A549 (cell line): ENCODE measurements around the gene GJD3. TPM values are rescaled to one million over a fixed set of nuclear protein-coding genes. Genes with fewer than 3 reads are reported as not detected.
A peak's percentile ranks its signal among the peaks of the same experiment; 100 is the strongest.

Experiments used
- ATAC-seq, 2 experiments: fragments of 200-7000 bp in 1 of 2; fragments of >200 bp in 1 of 2; cut with Nextera tagmentation in 1 of 2; cut with Tn5 transposase in 1 of 2; 3 replicates each; pipeline versions ENCODE4 v1.8.0 to v1.9.1; 2018 to 2020; ENCODE audit warnings: mild to moderate bottlenecking in 1 of 2, moderate library complexity in 1 of 2
- CTCF ChIA-PET: fragments of 300-600 bp; sonication (Branson Sonifier 250); formaldehyde crosslinking; extraction: SDS; loops from one replicate; lab custom pipeline; 2021; ENCODE audit warnings: antibody characterized with exemption, inconsistent platforms; lab: Yijun Ruan, JAX
- POLR2A ChIA-PET: fragments of 350-600 bp; formaldehyde crosslinking; extraction: SDS; loops from one replicate; lab custom pipeline; 2021; ENCODE audit warnings: antibody characterized with exemption, inconsistent platforms; lab: Yijun Ruan, JAX
- DNase-seq, 2 experiments: peaks; one replicate each; pipeline versions ENCODE4 v3.0.0 to v3.0.0-alpha.2; 2011 to 2016; ENCODE audit warnings: low read depth in 1 of 2, low spot score in 1 of 2
- FAIRE-seq: peaks from 2 replicates; lab custom pipeline; 2011; peaks lifted over from hg19 to GRCh38; lab: Jason Lieb, UNC
- H3K27ac ChIP-seq, 2 experiments: fragments of >200 bp; sonication (Bioruptor Twin); formaldehyde crosslinking; 3 replicates each; pipeline ENCODE4 v1.5.1; 2016 to 2017
- H3K4me1 ChIP-seq: fragments of >200 bp; sonication (Bioruptor Twin); formaldehyde crosslinking; 3 replicates; pipeline ENCODE4 v1.6.1; 2016
- H3K4me2 ChIP-seq: fragments of >200 bp; sonication (Bioruptor Twin); formaldehyde crosslinking; 3 replicates; pipeline ENCODE4 v1.6.1; 2016
- H3K4me3 ChIP-seq: fragments of >200 bp; sonication (Bioruptor Twin); formaldehyde crosslinking; 3 replicates; pipeline ENCODE4 v1.5.1; 2016
- H3K9me3 ChIP-seq: fragments of >200 bp; sonication (Bioruptor Twin); formaldehyde crosslinking; 3 replicates; pipeline ENCODE4 v1.6.1; 2016
- BCL3 ChIP-seq: fragments of >200 bp; sonication (Bioruptor Twin); formaldehyde crosslinking; IDR thresholded peaks from 3 replicates; pipeline ENCODE4 v1.6.1; 2016
- CBX8 ChIP-seq: fragments of 200-600 bp; sonication (generic); IDR thresholded peaks from 2 replicates; pipeline ENCODE4 v1.6.1; 2016
- CEBPB ChIP-seq, 2 experiments: fragments of >200 bp in 1 of 2; sonication (Bioruptor Twin) in 1 of 2; formaldehyde crosslinking in 1 of 2; IDR thresholded peaks; 2 replicates each; pipeline ENCODE4 v1.6.1; 2012 to 2016
- CHD2 ChIP-seq: fragments of 150-350 bp; IDR thresholded peaks from 2 replicates; pipeline ENCODE4 v1.6.1; 2014; ENCODE audit warnings: low read length; ENCODE audit not compliant: partially characterized antibody
- ELK1 ChIP-seq: fragments of 150-350 bp; IDR thresholded peaks from 2 replicates; pipeline ENCODE4 v1.6.1; 2014; ENCODE audit warnings: low read depth, mild to moderate bottlenecking, low read length
- ESRRA ChIP-seq: fragments of 150-350 bp; IDR thresholded peaks from 2 replicates; pipeline ENCODE4 v1.6.1; 2014; ENCODE audit warnings: mild to moderate bottlenecking, low read length, borderline replicate concordance
- HOXB5 ChIP-seq: fragments of 250-450 bp; sonication (Bioruptor Pico); IDR thresholded peaks from 2 replicates; pipeline ENCODE4 v1.5.0; 2020; ENCODE audit warnings: mild to moderate bottlenecking, moderate library complexity
- KDM5A ChIP-seq: fragments of 200-600 bp; sonication (generic); IDR thresholded peaks from 2 replicates; pipeline ENCODE4 v1.6.1; 2016; ENCODE audit warnings: antibody characterized with exemption, mild to moderate bottlenecking
- NR3C1 ChIP-seq: fragments of >200 bp; sonication (Bioruptor Twin); formaldehyde crosslinking; IDR thresholded peaks from 3 replicates; pipeline ENCODE4 v1.6.1; 2017
- PHF8 ChIP-seq: fragments of 200-600 bp; sonication (generic); IDR thresholded peaks from 2 replicates; pipeline ENCODE4 v1.6.1; 2016; ENCODE audit warnings: low read depth, mild to moderate bottlenecking, antibody characterized with exemption, moderate library complexity, borderline replicate concordance
- REST ChIP-seq: fragments of 200-600 bp; sonication (generic); IDR thresholded peaks from 2 replicates; pipeline ENCODE4 v1.6.1; 2016; ENCODE audit warnings: antibody characterized with exemption, mild to moderate bottlenecking, moderate library complexity
- ZFP36 ChIP-seq: fragments of 450-650 bp; IDR thresholded peaks from 2 replicates; pipeline ENCODE4 v1.6.1; 2014; ENCODE audit warnings: borderline replicate concordance; ENCODE audit not compliant: partially characterized antibody
- WGBS: methylation state at CpG from one replicate; pipeline ENCODE4 v1.1.6; 2017; ENCODE audit errors: missing lambda C conversion rate; 5-methylcytosine and 5-hydroxymethylcytosine counted together
- polyA plus RNA-seq, 4 experiments: library from polyadenylated mRNA; depleted of rRNA in 3 of 4; stranded (reverse); fragments of >200 nt; fragmentation: RNase III in 1 of 4; extraction: RNeasy Plus Mini Kit Qiagen cat#74134 plus additional on column Dnase treatment in 1 of 4; gene quantifications; 2 replicates in 3 of 4; 3 replicates in 1 of 4; pipeline ENCODE4 v1.2.3, GENCODE V29; 2011 to 2017

GJD3 gene
- polyA plus RNA-seq, 2 of the 4 experiments (the other 2 are of a cell fraction) = 0.09 to 0.40 TPM

- no peak for ATAC-seq
- DNase-seq = no peak
- Histone ChIP-seq H3K27ac (peak overlapping the region; percentile 91 to 92; a peak in 5 of 6 replicates), H3K9me3 (no peaks in the 10 kb centered on the region), H3K4me2 (peak overlapping the region; percentile 97), H3K4me3 (peak overlapping the region; percentile 83), H3K4me1 (peaks cover 72% of the 10 kb centered on the region)
- ChIA-PET CTCF (interaction anchor here (0.6 to 40.3 kb wide), 6 partner anchors 7 to 216 kb away, joined by 3 to 2395 read pairs (median 4); partner anchors contain the start of genes CDC6 and RARA), POLR2A (no interaction called here)
- FAIRE-seq = no peak
- 84% methylated on average over 15 of the region's 15 CpGs for WGBS
- TF ChIP-seq ESRRA (no peak), HOXB5 (CRISPR knock-in tag) (no peak), BCL3 (no peak), CBX8 (no peak), CEBPB (IDR thresholded peaks at IDR 0.05) (0 out of 4 replicates have a peak, but pooled peaks of 1 of the 2 experiments have one; percentile 10), NR3C1 (no peak), ELK1 (no peak), CHD2 (no peak)
- TF ChIP-seq, all 56 proteins: peak for 1
These were observed 21.1 kb downstream of the GJD3 start for GRCh38 chr17:40343219-40344119.

- WGBS = 66% methylated on average over 32 of the region's 38 CpGs
- peaks cover 64% of the 10 kb centered on the region for H3K4me1 ChIP-seq
- ChIA-PET POLR2A (interaction anchor here (0.6 kb wide), 1 partner anchor 1335 kb away, joined by 3 read pairs; no protein-coding TSS in a partner anchor), CTCF (interaction anchor here (1.0 to 40.3 kb wide), 4 partner anchors 8 to 217 kb away, joined by 3 to 2395 read pairs (median 120); partner anchors contain the start of genes CDC6 and RARA)
- H3K4me3 ChIP-seq = peak overlapping the region; percentile 83
- peak overlapping the region; percentile 91 to 92 for H3K27ac ChIP-seq
- H3K9me3 ChIP-seq = no peaks in the 10 kb centered on the region
- H3K4me2 ChIP-seq = peak overlapping the region; percentile 97
- FAIRE-seq = no peak
- TF ChIP-seq ZFP36 (no peak), REST (no peak), KDM5A (no peak), PHF8 (no peak), ESRRA (no peak)
- ATAC-seq = no peak
- DNase-seq = no peak
These were observed 21.9 kb downstream of the GJD3 start for GRCh38 chr17:40342504-40343218.
